Ishikawa (cell line): ENCODE results near the gene PHF2.

Experiments used
- CEBPB ChIP-seq: IDR thresholded peaks from 2 replicates; pipeline ENCODE4 v1.6.1; 2012
- EP300 ChIP-seq: IDR thresholded peaks from 2 replicates; pipeline ENCODE4 v1.6.1; 2012; ENCODE audit warnings: borderline replicate concordance
- NFIC ChIP-seq: IDR thresholded peaks from 2 replicates; pipeline ENCODE4 v1.6.1; 2012
- RAD21 ChIP-seq: IDR thresholded peaks from 2 replicates; pipeline ENCODE4 v1.6.1; 2012; ENCODE audit warnings: low read depth
- TF ChIP-seq, protein P1 (sequence below): IDR thresholded peaks from 2 replicates; pipeline ENCODE4 v1.6.1; 2012
- TF ChIP-seq, protein P2 (sequence below): IDR thresholded peaks from 2 replicates; pipeline ENCODE4 v1.6.1; 2012; ENCODE audit warnings: low read depth, mild to moderate bottlenecking

DNA sequence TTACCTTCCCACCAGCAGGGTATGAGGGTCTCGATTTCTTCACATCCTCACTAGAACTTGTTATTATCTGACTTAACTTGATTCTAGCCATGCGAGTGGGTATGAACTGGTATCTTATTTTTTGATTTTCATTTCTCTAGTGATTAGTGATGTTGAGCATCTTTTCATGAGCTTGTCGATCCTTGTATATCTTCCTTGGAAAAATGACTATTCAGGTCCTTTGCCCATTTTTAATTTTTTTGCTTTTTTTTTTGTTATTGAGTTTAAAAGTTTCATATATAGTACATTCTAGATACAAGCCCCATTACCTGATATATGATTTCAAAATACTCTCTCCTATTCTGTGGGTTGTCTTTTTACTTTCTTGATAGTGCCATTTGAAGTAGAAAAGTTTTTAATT, 61.5 kb downstream of the PHF2 start:
- TF ChIP-seq RAD21 (no peak), CEBPB (no peak), EP300 (no peak), NFIC (no peak)
- TF ChIP-seq, protein P1, sequence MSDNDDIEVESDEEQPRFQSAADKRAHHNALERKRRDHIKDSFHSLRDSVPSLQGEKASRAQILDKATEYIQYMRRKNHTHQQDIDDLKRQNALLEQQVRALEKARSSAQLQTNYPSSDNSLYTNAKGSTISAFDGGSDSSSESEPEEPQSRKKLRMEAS = no peak
- TF ChIP-seq, protein P2, sequence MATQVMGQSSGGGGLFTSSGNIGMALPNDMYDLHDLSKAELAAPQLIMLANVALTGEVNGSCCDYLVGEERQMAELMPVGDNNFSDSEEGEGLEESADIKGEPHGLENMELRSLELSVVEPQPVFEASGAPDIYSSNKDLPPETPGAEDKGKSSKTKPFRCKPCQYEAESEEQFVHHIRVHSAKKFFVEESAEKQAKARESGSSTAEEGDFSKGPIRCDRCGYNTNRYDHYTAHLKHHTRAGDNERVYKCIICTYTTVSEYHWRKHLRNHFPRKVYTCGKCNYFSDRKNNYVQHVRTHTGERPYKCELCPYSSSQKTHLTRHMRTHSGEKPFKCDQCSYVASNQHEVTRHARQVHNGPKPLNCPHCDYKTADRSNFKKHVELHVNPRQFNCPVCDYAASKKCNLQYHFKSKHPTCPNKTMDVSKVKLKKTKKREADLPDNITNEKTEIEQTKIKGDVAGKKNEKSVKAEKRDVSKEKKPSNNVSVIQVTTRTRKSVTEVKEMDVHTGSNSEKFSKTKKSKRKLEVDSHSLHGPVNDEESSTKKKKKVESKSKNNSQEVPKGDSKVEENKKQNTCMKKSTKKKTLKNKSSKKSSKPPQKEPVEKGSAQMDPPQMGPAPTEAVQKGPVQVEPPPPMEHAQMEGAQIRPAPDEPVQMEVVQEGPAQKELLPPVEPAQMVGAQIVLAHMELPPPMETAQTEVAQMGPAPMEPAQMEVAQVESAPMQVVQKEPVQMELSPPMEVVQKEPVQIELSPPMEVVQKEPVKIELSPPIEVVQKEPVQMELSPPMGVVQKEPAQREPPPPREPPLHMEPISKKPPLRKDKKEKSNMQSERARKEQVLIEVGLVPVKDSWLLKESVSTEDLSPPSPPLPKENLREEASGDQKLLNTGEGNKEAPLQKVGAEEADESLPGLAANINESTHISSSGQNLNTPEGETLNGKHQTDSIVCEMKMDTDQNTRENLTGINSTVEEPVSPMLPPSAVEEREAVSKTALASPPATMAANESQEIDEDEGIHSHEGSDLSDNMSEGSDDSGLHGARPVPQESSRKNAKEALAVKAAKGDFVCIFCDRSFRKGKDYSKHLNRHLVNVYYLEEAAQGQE = no peak
